GM23248 (cell line): ENCODE results near the gene COA8.

ENCODE experiments used
- EZH2 ChIP-seq: fragments of 200-600 bp; sonication (generic); IDR thresholded peaks from 2 replicates; pipeline ENCODE4 v1.6.1; 2018; ENCODE audit warnings: antibody characterized with exemption, mild to moderate bottlenecking; ENCODE audit not compliant: insufficient read depth, poor library complexity, severe bottlenecking
- EZH2phosphoT487 ChIP-seq: fragments of 200-600 bp; sonication (generic); IDR thresholded peaks from 2 replicates; pipeline ENCODE4 v1.6.1; 2018; ENCODE audit warnings: antibody characterized with exemption, moderate library complexity, mild to moderate bottlenecking, low read depth; ENCODE audit not compliant: insufficient read depth

GRCh38 chr14:103623308-103623707 is 60.5 kb downstream of the COA8 start:
- TF ChIP-seq EZH2 (no peak), EZH2phosphoT487 (no peak)
